Measurements from ENCODE around the gene DHX35. TPM values are rescaled to one million over a fixed set of nuclear protein-coding genes. Genes with fewer than 3 reads are reported as not detected.
A peak's percentile ranks its signal among the peaks of the same experiment; 100 is the strongest.

The DHX35 gene
- total and polyA plus RNA-seq, 2 of the 13 experiments (the other 11 are each of a cell fraction or from before 2014, with no cell fraction given): 25.8 to 28.7 TPM

GRCh38 chr20:38995536-38996044, 33.4 kb downstream of the DHX35 start (continued):
- TF ChIP-seq AHDC1 (CRISPR knock-in tag; IDR thresholded peaks at IDR 0.05; ENCODE audit: borderline replicate concordance) (peak; percentile 66; the same call in 1 of the 2 replicates), SALL1 (CRISPR knock-in tag; IDR thresholded peaks at IDR 0.05) (peak; percentile 77), PAXIP1 (CRISPR knock-in tag; conservative IDR thresholded peaks at IDR 0.05) (peak; percentile 87), ZNF264 (CRISPR knock-in tag; IDR thresholded peaks at IDR 0.05) (0 out of 2 replicates have a peak, but pooled peaks have one; percentile 17), ZBTB7B (CRISPR knock-in tag; IDR thresholded peaks at IDR 0.05) (peak; percentile 42; the same call in 1 of the 2 replicates), GATAD2A (CRISPR knock-in tag; IDR thresholded peaks at IDR 0.05) (peak; percentile 63), KDM6A (CRISPR knock-in tag; IDR thresholded peaks at IDR 0.05; ENCODE audit: low read depth) (0 out of 2 replicates have a peak, but pooled peaks have one; percentile 19), NFIC (IDR thresholded peaks at IDR 0.05; ENCODE audit: low read length) (peak; percentile 25; the same call in 1 of the 2 replicates), ZNF343 (CRISPR knock-in tag; IDR thresholded peaks at IDR 0.05) (no peak), ARID3A (IDR thresholded peaks at IDR 0.05; ENCODE audit: low read depth, low read length) (no peak), ZMYM4 (CRISPR knock-in tag; IDR thresholded peaks at IDR 0.05) (0 out of 2 replicates have a peak, but pooled peaks have one; percentile 19), EP300 (IDR thresholded peaks at IDR 0.05; ENCODE audit: low read depth in 2 of 2, low read length in 2 of 2) (peak in 1 of 2 experiments; percentile 61; a peak in 1 of 4 replicates), EP300 (CRISPR knock-in tag; IDR thresholded peaks at IDR 0.05; ENCODE audit: borderline replicate concordance) (no peak), NR2F2 (IDR thresholded peaks at IDR 0.05; ENCODE audit: borderline replicate concordance, low read depth) (peak; percentile 23; the same call in 1 of the 2 replicates), POGZ (CRISPR knock-in tag; IDR thresholded peaks at IDR 0.05) (0 out of 2 replicates have a peak, but pooled peaks have one; percentile 4), KAT7 (CRISPR knock-in tag; IDR thresholded peaks at IDR 0.05; ENCODE audit: borderline replicate concordance) (0 out of 2 replicates have a peak, but pooled peaks have one; percentile 53), ZNF333 (CRISPR knock-in tag; IDR thresholded peaks at IDR 0.05; ENCODE audit: borderline replicate concordance) (no peak), LCORL (IDR thresholded peaks at IDR 0.05) (no peak), LCORL (CRISPR knock-in tag; IDR thresholded peaks at IDR 0.05) (peak; percentile 59; the same call in 1 of the 2 replicates), HNF4G (IDR thresholded peaks at IDR 0.05; ENCODE audit: borderline replicate concordance, low read depth, low read length) (0 out of 2 replicates have a peak, but pooled peaks have one; percentile 21), HNF4G (CRISPR knock-in tag; IDR thresholded peaks at IDR 0.05; ENCODE audit: borderline replicate concordance, low read depth) (no peak; the same call in 1 of the 2 replicates)

All from HepG2 (cell line).